ENCODE data around the gene SRSF10.
"Not testable (repeated sequence)": the region's sequence is repeated elsewhere in the genome, so short reads cannot be mapped to it uniquely, and the experiment has no call there.

SRSF10 gene

DNA sequence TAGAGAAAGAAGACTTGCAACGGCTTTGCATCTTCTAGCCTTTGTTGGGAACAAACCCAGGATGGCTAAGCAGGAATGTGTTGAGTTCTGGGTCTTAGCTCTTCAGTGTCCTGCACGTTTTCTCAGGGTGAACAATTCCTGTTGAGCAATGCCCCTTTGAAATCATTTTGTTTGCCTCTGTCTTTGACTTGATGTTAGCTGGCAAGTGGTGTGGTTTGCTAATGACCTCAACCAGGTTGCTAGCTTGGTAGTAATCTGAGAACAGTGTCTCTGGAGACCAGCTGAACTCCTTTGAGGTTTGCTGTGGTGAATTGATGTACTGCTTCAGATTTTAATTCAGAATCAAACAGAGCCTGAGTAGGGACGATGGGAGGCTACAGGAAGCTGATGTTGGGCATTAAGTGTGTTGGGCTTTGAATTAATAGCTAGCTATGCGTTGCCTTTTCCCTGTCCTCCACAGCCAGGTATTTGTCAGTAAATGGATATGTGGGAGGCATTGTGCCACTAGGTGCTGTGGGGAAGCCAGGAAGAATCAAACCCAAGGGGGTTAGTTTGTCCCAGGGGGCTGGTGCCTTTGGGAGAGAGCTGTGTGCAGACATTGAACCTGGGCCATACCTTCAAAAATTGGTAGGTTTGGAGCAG, 23.3 kb upstream of the SRSF10 start:
- in situ Hi-C loops (cut with HindIII; ENCODE audit: low pct_ligation_motif_present, low pct_unique_long_range_greater_than_20kb, low sequenced_read_pairs), result no loop called here
- DNase-seq, result no peak

DNA sequence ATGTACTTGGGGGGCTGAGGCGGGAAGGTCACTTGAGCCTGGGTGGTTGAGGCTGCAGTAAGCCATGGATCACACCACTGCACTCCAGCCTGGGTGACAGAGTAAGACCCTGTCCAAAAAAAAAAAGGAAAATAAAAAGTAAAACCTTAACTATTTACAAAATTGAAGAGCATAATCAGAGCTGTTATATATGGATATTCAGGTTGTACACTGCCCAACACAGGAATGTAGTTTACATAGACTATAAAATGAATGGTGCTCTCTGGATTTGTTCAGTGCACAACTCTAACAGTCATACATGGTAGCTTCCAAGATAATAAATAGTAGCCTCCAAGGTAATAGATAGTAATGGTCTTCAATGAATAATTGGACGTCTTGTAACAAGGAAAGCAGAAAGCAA, 22.6 kb upstream of the SRSF10 start:
- no peak for DNase-seq
- in situ Hi-C loops (cut with HindIII; ENCODE audit: low pct_ligation_motif_present, low pct_unique_long_range_greater_than_20kb, low sequenced_read_pairs), result no loop called here

DNA sequence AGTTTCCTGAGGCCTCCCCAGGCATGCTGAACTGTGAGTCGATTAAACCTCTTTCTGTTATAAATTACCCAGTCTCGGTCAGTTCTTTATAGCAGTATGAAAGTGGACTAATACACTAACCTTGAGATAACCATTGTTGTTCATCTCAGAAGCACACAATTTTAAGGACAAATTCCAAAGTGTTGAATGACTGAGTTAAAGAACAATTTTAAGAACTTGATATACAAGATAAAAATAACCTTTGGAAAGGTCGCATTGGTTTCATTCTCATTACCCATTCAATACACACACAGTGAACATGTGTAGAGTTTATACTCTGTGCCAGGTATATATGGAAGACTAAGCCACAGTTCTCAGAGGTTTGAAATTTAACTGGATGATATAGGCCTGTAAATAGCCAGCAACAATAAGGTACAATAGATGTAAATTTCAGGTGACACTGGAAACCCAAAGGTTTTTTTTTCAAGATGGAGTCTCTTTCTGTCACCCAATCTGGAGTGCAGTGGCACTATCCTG, 19.1 kb upstream of the SRSF10 start:
- in situ Hi-C loops (cut with HindIII; ENCODE audit: low pct_ligation_motif_present, low pct_unique_long_range_greater_than_20kb, low sequenced_read_pairs), result no loop called here
- DNase-seq, result no peak

DNA sequence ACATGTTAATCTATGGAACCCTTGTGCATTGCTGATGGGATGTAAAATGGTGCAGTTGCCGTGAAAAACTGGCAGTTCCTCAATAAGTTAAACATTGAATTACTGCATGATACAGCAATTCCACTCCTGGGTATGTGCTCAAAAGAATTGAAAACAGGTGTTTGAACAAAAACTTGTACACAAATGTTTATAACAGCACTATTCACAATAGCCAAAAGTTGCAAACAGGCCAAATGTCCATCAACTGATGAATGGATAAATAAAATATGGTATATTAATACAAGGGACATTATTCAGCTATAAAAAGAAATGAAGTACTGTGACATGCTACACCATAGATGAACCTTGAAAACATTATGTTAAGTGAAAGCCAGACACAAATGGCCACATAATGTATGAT, 17.7 kb upstream of the SRSF10 start:
- in situ Hi-C loops (cut with HindIII; ENCODE audit: low pct_ligation_motif_present, low pct_unique_long_range_greater_than_20kb, low sequenced_read_pairs), result no loop called here
- DNase-seq, result no peak

DNA sequence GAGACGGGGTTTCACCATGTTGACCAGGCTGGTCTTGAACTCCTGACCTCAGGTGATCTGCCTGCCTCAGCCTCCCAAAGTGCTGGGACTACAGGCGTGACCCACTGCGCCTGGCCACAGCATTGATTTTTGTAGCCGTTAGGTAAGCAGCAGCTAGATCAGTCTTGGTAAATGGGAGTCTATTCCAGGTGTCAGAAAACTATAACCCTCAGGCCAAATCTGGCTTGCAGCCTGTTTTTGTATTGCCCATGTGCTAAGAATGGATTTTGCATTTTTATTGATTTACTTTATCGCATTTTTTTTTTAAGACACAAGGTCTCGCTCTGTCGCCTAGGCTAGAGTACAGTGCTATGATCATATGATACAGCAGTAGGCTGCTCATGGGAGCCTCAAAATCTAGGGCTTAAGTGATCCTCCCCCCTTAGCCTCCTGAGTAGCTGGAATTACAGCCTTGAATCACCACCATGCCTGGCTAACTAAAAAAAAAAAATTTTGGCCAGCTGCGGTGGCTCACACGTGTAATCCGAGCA, 16.6 kb upstream of the SRSF10 start:
- DNase-seq, result no peak
- in situ Hi-C loops (cut with HindIII; ENCODE audit: low pct_ligation_motif_present, low pct_unique_long_range_greater_than_20kb, low sequenced_read_pairs), result no loop called here

DNA sequence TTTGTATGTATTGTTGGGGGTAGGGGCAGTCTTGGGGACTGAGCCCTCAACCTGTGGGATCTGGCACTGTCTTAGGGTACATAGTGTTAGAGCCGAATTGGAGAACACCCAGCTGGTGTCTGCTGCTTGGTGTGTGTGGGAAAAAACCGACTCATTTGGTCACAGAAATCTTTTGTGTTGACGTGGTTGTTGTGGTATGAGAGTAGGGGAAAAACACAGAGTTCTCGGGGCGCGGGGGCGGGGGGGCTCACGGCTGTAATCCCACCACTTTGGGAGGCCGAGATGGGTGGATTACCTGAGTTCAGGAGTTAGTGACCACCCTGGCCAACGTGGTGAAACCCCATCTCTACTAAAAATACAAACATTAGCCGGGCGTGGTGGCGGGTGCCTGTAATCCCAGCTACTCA, 15.3 kb upstream of the SRSF10 start:
- in situ Hi-C loops (cut with HindIII; ENCODE audit: low pct_ligation_motif_present, low pct_unique_long_range_greater_than_20kb, low sequenced_read_pairs), result no loop called here
- no peak for DNase-seq

DNA sequence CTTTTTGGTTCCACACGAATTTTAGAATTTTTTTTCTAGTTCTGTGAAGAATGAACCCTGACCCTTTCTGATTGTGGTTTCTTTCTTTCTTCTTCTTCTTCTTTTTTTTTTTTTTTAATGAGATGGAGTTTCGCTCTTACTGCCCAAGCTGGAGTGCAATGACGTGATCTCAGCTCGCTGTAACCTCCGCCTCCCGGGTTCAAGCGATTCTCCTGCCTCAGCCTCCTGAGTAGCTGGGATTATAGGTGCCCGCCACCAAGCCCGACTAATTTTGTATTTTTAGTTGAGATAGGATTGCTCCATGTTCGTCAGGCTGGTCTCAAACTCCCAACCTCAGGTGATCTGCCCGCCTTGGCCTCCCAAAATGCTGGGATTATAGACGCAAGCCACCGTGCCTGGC, 11.9 kb upstream of the SRSF10 start:
- DNase-seq; in situ Hi-C loops (cut with HindIII; ENCODE audit: low pct_ligation_motif_present, low pct_unique_long_range_greater_than_20kb, low sequenced_read_pairs): not testable (repeated sequence)

DNA sequence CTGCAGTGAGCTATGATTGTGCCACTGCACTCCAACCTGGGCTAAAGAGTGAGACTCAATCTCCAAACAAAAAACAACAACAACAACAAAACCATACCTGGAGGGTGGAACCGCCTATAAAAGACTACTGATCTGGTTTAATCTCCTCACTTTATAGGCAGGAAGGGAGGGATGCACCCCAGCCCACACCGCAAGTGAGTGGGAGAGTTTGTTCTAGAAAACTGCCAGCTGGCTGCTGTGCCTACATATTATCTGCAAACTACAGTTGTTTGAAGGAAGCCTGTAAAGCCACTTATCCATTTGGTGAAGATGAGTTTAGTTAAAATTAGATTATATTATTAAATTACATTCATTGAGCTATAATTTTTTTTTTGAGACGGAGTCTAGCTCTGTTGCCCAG, 9.1 kb upstream of the SRSF10 start:
- in situ Hi-C loops (cut with HindIII; ENCODE audit: low pct_ligation_motif_present, low pct_unique_long_range_greater_than_20kb, low sequenced_read_pairs), result no loop called here
- no peak for DNase-seq

DNA sequence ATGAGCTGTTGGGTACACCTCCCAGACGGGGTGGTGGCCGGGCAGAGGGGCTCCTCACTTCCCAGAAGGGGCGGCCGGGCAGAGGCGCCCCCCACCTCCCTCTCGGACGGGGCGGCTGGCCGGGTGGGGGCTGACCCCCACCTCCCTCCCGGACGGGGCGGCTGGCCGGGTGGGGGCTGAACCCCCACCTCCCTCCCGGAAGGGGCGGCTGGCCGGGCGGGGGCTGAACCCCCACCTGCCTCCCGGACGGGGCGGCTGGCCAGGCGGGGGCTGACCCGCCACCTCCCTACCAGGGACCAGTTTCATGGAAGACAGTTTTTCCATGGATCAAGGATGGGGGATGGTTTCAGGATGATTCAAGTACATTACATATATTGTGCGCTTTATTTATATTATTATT, 6.9 kb upstream of the SRSF10 start:
- in situ Hi-C loops (cut with HindIII; ENCODE audit: low pct_ligation_motif_present, low pct_unique_long_range_greater_than_20kb, low sequenced_read_pairs); DNase-seq: not testable (repeated sequence)

DNA sequence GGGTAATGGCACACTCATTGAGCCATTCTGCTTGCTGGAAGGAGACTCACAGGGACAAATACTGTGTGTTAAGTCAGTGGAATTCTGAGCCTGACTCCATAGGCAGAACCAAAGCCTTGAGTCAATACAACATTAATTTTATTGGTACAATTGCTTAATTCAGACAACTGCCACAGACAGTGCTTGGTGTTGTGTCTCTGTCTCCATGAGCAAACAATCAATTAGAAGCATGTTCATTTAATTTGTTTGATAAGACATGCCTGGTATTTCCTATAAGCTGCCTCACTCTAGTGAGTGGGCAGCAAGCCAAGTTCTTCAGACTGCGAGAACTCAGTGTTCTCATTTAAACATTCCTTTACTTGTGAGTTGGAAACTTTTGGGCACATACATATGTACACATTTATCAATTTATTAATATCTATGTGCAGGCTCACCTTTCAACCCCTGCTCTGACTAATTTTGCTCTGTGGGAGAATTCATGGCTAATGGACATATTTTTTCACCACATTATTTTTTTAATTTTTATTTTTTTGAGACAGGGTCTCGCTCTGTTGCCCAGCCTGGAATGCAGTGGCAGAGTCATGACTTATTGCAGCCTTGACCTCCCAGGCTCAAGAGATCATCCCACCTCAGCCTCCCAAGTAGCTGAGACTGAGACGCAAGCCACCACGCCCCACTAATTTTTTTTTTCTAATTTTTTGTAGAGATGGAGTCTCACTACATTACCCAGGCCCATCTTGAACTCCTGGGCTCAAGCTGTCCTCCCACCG, 4.5 kb upstream of the SRSF10 start:
- DNase-seq, result peak; percentile 42
- in situ Hi-C loops (cut with HindIII; ENCODE audit: low pct_ligation_motif_present, low pct_unique_long_range_greater_than_20kb, low sequenced_read_pairs), result no loop called here

DNA sequence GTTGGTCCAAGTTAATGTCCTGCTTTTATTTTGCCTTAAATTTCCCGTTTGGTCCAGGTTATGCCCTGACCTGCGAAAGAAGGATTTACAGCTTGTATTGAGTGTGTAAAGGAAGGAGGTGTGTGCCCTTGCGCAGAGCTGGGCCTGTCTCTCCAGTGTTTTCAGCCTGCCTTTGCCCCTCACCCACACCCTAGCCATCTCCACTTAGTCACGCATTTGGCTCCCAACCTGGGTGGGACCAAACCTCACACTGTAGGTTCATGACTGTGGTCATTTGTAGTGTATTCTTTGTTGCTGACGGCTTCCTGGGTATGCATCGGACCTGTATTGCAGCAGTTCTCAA, 572 bp upstream of the SRSF10 start:
- in situ Hi-C loops (cut with HindIII; ENCODE audit: low pct_ligation_motif_present, low pct_unique_long_range_greater_than_20kb, low sequenced_read_pairs), result no loop called here
- DNase-seq, result peak; percentile 71

DNA sequence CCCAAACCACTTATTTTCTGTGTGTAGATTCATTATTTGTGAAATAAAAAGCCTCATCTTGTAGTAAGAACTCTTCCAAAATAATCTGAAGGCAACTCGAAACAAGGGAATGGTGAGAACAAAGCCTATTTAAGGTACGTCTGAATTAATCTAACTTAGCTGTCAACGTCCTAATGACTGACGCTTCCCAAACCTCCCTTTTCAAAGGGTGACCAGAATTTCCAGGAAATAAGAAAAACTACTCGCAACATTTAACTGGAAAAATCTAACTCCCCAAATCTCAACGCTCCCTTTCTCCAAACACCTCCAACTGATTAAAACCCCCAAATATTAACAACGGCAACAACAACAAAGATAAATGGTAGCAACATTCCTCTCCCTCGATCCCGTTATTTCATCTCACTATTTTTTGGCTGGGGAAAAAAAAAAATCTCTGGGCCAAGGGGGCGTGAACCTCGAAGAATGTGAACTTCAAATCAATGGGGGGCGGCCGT, 693 bp downstream of the SRSF10 start:
- DNase-seq, result no peak
- in situ Hi-C loops (cut with HindIII; ENCODE audit: low pct_ligation_motif_present, low pct_unique_long_range_greater_than_20kb, low sequenced_read_pairs), result no loop called here

DNA sequence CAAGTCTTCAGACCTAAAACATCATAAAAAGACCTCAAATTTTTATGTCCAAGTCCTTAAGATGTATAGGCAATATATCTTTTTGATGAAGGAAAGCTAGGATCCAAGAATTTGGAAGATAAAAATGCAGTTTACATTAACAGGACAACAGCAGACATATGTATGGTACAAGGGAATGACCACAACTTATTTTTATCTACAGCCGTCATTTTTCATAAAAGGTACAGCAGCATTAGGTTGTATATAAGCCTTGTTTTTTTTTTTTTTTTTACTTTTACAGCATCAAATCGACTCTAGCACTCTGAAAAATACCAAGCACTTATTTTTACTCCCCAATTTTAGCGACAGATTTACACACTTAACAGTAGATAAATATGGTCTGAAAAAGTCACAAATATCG, 1.3 kb downstream of the SRSF10 start:
- in situ Hi-C loops (cut with HindIII; ENCODE audit: low pct_ligation_motif_present, low pct_unique_long_range_greater_than_20kb, low sequenced_read_pairs), result no loop called here
- no peak for DNase-seq

DNA sequence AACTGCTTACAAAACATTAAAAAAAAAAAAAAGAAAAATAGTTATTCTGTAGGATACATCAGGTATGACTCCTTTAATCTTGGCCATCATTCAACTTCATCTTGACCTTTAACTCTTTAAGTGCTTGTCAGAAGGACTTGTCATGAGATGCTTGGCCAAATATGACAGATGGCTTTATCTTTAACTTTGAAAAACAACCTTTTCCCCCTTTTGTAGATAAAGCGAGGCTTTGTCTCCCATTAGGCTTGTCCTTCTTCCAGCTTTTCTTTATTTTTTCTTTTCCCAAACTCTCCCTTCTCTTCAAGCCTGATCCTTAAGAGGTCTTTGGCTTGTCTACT, 2.3 kb downstream of the SRSF10 start:
- in situ Hi-C loops (cut with HindIII; ENCODE audit: low pct_ligation_motif_present, low pct_unique_long_range_greater_than_20kb, low sequenced_read_pairs), result no loop called here

DNA sequence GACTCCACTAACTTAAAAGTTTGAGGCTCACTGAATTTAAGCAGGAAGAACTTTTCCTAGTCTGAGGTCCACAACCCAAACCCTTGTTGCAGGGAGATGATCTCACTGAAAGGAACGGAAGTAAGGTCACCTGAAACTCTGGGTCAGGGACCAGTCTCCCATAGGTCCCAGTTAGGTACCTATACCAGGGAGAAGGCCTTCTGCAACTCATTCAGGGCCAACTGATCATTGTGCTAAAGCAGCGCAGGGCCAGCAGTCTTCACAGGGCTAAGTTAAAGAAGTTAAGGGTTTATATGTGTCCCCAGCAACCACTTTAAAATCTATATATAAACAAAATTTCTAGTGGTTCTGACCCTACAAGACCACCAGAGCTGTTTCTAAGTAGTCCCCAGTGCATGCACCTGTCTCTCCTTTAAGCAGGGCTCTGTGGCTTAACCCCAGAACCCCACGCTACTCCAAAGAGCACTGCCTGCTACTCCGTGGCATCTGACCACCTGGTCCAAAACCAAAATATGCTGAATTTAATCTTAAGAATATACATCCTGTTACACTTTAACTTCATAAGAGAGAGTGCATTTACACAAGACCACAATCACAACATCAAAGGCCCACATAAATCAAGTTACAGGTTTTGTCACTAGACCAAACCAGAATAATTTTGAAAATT, 2.8 kb downstream of the SRSF10 start:
- in situ Hi-C loops (cut with HindIII; ENCODE audit: low pct_ligation_motif_present, low pct_unique_long_range_greater_than_20kb, low sequenced_read_pairs), result no loop called here
- no peak for DNase-seq

More for the DNA sequence above, 2.3 kb downstream of the SRSF10 start:
- no peak for DNase-seq

DNA sequence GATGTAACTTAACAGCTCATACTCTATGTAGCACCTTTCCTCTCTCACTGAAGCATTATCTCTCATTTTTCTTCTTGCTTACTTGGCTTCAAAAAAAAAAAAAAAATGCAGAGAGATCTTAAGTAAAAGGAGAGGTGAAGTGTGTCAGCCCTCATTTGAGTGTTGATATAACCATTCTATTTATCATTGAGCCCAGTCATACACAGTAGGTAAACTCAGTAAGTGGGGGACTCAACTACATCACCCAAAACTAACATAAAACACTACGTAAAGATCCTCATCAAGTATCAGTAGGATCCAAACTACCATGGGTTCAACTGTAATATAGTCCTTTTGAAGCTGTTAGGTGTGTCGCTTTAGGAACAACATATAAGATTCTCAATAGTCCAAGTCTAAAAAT, 12.3 kb downstream of the SRSF10 start:
- no peak for DNase-seq
- in situ Hi-C loops (cut with HindIII; ENCODE audit: low pct_ligation_motif_present, low pct_unique_long_range_greater_than_20kb, low sequenced_read_pairs), result loop anchor here (10.0 kb wide), 1 partner anchor 47 kb away; no protein-coding TSS in a partner anchor

DNA sequence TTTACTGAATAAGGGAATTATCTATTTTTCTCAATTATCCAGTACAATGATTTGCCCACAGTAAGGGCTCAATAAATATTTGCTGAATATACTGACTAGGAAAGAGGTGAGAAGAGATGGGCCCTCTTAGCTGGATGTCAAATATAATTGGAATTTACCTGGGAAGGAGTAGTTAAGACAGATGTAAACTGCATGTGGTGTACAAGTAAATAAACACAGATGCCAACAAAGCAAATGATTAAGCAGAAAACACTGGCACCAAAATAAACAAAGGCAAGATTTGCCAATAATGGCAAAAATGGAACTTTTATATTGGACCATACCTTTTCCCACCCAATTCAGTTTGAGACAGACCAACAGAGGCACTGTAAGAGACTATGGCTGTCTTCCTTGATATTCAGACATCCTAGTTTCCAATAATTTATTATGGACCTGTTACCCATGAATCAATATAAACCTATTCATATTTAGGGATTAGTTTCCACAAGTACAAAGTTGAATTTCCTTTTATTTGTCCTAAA, 13.1 kb downstream of the SRSF10 start:
- in situ Hi-C loops (cut with HindIII; ENCODE audit: low pct_ligation_motif_present, low pct_unique_long_range_greater_than_20kb, low sequenced_read_pairs), result loop anchor here (10.0 kb wide), 1 partner anchor 48 kb away; no protein-coding TSS in a partner anchor
- no peak for DNase-seq

DNA sequence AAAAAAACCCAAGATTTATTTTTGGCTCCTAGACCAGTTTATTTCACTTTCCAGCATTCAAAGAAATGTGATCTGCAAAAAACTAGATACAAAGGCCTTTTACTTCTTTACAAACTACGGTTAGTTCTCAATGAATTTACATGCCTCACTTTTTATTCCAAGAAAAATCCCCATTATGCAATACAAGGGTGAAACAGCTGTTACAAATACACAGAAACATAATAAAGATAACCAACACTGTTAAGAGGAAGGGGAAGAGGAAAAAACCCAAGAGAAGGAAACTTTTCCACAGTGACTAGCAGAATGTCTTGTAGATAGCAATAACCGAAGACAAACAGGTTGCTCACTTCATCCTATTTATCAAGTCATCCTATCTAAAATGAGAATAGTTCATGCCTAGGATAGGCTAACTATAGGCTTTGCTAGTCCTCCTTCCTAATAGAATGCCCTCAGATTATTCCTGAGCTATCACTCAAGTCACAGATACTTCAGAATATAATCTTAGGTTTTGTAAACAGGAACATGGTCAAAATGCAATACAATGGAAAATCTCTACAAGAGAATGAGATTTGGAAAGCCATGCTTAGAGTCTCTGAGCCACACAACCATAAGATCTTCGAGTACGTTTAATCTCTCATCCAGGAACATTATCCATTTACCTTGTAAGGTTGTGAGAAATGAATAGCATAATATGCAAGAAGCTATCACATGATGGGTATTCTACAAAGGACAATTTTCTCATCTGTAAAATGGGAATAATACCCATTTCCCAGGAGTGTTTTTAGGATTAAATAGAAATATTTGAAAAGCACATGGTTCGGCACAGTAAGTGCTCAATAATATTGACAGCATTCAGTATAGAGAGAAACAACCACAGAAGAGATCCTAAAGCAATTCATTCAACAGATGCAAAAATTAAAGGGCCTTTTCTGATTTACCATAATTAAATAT, 15.1 kb downstream of the SRSF10 start:
- no peak for DNase-seq
- in situ Hi-C loops (cut with HindIII; ENCODE audit: low pct_ligation_motif_present, low pct_unique_long_range_greater_than_20kb, low sequenced_read_pairs), result loop anchor here (10.0 kb wide), 1 partner anchor 50 kb away; no protein-coding TSS in a partner anchor

Measured in ACHN (cell line).